DOHH2 (cell line): ENCODE results near the gene NRXN3.

Experiments
- EZH2phosphoT487 ChIP-seq: fragments of 200-600 bp; sonication (generic); IDR thresholded peaks from 2 replicates; pipeline ENCODE4 v1.6.1; 2017; ENCODE audit warnings: borderline replicate concordance, mild to moderate bottlenecking, antibody characterized with exemption, low read length, moderate library complexity, mixed read lengths
- TF ChIP-seq, protein P1 (sequence below): fragments of 200-600 bp; sonication (generic); IDR thresholded peaks from one replicate; pipeline ENCODE4 v1.5.1; 2014; ENCODE audit warnings: antibody characterized with exemption, mild to moderate bottlenecking, low read depth, low read length; ENCODE audit not compliant: poor library complexity, severe bottlenecking

DNA sequence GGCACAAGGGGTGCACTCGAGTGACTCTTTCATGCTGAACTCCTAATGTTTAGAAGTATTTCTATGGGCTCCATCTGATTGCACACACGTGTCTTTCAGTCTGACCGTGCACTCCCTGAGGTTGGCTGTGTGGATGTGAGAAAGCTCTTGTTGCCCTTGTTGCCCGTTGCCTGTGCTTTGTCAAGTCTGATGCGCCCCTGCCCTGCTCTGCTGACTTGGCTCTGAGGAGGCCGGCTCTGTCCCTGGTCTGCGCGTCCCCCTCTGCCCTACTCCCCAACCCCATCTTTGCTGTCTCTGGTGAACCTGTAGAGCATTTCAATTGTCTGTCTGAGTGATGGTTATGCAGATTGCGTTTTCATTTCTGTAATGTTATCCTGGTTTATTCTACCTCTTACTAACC, 802.3 kb downstream of the NRXN3 start:
- TF ChIP-seq, protein P1, sequence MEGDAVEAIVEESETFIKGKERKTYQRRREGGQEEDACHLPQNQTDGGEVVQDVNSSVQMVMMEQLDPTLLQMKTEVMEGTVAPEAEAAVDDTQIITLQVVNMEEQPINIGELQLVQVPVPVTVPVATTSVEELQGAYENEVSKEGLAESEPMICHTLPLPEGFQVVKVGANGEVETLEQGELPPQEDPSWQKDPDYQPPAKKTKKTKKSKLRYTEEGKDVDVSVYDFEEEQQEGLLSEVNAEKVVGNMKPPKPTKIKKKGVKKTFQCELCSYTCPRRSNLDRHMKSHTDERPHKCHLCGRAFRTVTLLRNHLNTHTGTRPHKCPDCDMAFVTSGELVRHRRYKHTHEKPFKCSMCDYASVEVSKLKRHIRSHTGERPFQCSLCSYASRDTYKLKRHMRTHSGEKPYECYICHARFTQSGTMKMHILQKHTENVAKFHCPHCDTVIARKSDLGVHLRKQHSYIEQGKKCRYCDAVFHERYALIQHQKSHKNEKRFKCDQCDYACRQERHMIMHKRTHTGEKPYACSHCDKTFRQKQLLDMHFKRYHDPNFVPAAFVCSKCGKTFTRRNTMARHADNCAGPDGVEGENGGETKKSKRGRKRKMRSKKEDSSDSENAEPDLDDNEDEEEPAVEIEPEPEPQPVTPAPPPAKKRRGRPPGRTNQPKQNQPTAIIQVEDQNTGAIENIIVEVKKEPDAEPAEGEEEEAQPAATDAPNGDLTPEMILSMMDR = no peak
- TF ChIP-seq EZH2phosphoT487 = no peak
